NCI-H1930 (cell line): ENCODE data around the gene CABLES1.
"Not testable (repeated sequence)": the region's sequence is repeated elsewhere in the genome, so short reads cannot be mapped to it uniquely, and the experiment has no call there.

ENCODE experiments used
- DNase-seq, 2 experiments: peaks; one replicate each; lab custom pipeline; 2025; lab: John Stamatoyannopoulos, UW

Gene CABLES1

DNA sequence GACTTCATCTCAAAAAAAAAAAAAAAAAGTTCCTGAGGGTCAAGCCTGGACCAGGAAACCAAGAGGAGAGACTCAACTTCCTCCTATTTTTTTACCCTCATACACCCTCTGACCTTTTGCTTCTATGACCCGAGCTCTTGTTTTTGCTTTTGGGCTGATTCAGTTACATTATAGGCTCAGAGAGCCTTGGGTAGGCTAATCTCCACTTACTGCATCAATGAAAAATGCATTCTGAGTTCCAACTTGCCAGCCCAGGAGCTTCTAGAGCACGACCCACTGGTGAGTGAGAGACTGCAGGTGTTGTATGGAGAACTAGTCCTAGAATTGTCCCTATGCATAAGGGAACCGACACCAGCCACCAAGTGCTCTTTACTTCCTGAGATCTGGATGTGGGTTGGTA lies 91.1 kb downstream of the CABLES1 start:
- no peak for DNase-seq

DNA sequence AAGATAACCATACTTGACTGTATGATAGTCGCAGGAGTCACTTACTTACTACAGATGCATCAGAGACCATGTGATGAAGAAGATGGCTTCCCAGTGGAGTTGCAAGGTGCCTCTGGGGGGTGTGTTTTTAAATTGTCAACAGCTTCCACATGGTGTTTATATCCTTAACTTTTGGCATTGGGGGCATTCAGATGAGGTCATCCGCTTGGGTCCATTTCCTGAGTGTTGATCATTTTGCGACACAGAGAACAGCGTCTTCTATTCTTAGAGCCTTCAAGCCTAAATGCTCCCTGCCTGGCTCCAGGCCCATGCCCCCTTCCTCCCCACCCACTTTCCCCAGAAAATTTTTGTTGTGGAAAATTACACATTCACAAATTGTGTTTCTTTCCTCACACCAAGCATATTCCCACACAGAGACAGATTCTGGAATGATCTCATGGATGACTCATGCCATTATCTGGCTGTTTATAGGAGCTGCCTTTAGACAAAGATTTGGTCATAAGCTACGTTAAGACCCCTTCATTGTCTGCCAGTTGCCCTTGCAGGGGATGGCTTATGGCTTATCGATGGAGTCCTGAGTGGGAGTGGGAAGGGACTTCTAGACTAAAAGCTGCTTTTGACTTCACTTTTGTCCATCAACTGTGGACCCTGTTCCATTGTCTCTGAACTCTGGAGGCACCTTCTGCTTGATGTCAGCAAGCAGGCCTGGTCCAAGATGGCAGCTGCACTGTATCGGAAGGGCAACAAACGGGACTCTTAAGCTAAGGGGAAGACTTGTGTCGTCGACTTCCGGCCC lies 91.8 kb downstream of the CABLES1 start:
- DNase-seq = no peak

DNA sequence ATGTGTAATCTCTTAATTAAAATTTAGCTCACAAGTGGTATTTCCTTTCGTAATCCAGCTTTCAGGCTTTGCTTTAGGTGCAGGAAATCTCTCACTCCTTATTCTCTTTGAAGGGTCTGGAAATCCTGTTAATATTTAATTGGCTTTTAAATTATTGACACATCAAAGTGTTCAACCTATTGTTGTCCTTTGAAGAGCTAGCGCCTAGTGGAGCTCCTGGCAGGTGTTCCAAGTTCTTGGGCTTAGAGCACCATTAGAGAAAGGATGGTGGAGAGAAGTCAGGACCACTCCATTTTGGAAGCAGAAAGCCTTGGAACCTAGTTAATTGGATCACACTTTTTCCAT lies 92.4 kb downstream of the CABLES1 start:
- no peak for DNase-seq

DNA sequence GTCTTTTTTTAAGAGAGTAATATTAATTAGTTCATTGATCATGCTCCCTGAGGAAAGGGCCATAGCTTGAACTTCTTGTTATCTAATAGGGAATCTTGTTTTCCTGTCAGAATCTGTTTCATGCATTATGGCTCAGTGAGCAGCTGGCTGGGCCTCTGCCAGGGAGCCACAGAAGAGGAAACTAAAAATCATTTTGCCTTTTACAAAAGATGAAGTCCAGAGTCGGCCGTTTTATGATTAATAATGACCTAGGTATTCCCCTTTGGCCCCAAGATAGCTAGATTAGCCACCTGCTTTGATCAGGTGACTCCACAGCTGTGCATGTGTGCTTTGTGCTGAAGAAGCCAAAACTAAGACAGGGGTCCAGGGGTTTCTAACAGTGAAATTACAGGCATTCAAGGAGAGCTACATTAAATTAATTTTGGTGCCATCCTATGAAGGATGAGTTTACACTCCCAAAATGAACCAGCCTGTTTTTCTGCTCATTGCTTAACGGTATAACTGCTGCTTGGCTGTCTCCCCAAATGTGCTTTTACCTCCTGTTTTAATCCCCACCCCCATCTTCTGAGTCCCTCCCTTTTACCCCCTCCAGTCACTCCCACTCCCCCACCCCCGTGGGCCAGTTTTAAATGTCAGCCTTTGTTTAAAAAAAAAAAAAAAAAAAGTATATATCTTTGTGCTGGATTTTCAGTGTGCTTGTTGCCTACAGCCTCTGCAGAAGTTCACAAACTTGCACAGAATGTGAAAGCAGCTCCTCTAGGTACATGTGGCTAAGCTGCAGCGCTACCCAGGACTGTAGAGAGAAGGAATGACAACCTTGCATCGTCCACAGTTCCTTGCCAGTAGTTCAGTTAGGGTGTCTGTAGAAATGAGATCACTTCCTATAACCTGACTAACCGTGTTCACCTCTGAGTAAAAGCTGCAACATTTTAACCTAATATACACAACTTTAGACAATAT lies 93.1 kb downstream of the CABLES1 start:
- no peak for DNase-seq

DNA sequence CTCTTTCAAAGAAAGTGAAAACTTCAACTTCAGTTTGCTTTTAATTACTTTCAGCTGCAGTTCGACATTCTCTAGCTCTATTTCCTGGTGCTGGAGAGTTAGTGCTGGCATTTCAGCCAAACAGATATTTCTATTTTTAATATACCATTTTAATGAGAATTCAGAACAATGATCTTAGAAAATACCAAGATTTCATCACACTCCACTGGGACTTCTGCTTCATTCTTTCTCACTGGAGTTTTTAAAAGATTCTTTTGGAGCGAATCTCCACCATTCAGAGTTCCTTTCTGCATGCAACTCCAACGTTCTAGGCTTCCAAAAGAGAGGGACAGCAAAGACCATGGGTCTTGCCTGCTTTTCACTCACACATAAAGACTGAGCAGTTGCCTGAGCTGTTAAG lies 94.2 kb downstream of the CABLES1 start:
- DNase-seq = no peak

DNA sequence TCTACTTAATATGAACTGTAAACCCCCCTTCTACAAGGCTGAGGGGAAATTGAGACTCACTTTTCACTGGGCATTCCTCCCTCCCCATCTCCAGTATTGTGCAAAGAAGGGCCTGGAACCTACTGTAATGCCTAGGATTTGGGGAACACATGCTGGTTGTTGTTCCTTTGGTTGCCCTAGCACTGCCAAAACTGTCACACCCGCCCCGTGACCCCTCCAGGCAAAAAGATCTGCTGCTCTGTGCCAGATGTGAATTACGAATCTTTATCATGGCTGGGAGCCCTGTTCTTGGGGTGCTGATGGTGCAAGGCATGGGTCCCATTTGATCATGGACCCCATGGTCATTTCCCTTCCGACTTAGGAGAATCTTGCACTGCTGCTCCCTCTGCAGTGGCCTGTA lies 95.4 kb downstream of the CABLES1 start:
- DNase-seq = no peak

DNA sequence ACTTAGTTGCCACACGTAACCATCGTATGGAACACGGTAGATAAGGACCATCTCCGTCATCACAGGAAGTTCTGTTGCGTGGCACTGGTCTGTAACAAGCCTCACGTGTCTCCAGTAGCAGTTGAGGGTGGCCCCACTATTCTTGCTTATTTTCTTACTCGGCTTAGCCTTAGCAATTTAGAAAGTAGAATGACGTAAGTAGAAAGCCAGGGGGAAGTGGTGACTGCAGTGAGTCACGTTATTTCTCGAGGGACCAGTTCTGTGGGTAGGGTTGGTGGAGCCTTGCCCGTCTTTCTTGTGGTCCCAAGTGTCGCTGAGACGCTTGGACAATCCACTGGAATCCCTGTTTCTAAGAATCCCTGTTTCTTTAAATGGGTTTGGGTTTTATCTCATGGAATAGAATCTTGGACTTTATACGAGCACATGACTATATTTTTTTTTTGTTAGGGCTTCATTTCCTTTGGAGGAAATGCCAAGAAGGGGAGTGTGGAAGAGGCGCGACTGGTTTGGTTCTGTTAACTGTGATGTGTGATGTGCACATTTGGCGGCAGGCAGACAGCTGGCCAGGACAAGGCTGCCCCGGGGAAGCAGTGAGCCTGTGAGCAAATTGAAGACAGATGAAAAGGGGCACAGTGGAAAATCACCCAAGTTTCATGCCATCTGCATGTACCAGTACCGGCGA lies 96.2 kb downstream of the CABLES1 start:
- DNase-seq = no peak

DNA sequence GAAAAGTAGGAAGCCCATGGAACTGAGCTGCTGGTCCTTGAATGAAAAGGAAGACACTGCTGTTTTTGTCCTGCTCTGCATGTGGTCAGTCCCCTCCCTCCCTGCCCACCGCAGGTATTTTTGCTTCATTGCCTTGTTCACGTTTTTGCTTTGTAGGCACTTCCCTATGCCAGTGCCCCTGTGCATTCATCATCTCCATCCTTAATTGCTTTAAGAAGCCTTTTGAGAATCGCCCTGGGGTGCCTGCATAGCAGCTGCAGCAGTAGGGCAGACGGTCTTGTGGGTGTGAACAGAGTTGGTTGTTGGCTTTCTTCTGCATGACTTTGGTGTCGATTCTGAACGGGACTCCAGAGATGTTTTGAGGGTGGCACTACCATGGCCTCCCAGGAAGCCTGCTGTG lies 97.0 kb downstream of the CABLES1 start:
- DNase-seq = no peak

DNA sequence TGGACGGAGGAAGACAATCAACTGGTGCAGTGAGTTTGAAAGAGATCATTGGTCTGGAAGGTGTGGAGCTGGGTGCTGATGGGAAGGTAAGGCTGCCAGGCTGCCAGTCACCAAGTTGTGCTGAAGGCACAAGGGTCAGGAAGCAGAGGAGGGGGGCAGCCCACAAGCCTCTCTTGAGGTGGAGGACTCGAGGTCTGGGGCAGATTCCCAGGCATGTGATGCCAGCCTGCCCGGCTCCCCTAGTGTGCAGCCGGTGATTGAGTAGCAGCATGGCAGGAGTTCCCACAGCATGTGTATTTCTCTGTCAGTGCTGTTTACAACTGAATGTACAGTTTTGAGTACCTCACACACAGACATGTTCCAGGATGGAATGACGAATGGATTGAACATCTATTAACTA lies 99.3 kb downstream of the CABLES1 start:
- DNase-seq = no peak

DNA sequence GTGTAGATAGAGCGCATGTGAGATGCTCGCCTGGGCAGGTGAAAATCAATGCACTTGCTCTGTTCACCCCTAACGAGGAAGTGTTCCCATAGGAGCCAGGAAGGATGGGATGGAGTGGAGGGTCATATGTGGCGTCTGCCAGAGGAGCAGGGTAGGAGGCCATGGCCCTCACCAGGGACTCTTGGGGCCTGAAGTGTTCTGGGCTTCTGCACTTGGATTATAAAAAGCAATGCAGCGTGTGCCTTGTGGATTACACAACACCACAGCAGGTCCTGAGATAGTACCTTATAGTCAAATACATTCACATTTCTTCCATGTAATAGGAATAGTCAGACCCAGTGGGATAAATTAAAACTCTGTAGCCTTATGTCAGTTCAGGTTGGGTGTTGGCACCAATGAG lies 100.1 kb downstream of the CABLES1 start:
- no peak for DNase-seq

DNA sequence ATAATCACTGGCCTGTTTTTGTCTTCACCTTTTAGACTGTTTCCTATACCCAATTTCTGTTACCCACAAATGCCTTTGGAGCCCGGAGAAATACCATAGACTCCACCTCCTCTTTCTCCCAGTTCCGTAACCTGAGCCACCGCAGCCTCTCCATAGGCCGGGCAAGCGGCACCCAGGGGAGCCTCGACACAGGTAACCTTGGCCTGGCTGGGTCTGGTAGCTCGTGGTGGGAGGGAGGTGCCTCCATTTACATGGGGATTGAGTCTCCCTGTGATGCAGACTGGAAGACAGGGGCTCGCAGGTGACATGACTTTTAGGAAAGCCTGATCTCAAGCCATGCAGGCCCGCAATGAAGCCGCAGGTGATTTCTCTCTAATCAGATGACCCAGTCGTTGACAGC lies 100.6 kb downstream of the CABLES1 start:
- DNase-seq = no peak

DNA sequence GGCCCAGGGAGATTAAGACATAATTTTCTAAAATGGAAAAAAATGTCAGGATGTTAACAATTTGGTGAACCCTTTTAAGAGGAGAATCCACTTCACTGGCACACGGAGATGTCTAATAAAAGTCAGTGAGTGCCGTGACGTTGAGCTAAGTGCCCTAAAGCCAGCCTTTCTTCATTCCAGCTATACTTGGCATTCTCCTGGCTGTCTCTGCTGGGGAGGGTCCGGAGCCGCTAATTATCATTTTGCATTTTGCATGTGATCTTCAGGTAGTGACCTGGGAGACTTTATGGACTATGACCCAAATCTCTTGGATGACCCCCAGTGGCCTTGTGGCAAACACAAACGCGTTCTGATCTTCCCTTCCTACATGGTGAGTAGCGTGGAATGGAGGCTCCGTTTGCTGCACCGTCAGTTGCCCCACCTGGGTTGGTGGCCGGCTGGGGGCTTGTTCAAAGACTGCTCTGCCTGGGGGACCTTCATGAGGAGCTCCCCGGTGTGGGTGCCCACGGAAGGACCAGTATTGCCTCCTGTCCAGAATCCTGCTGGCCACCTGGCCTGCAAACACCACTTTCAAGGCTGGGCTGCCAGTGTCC lies 101.7 kb downstream of the CABLES1 start:
- no peak for DNase-seq

DNA sequence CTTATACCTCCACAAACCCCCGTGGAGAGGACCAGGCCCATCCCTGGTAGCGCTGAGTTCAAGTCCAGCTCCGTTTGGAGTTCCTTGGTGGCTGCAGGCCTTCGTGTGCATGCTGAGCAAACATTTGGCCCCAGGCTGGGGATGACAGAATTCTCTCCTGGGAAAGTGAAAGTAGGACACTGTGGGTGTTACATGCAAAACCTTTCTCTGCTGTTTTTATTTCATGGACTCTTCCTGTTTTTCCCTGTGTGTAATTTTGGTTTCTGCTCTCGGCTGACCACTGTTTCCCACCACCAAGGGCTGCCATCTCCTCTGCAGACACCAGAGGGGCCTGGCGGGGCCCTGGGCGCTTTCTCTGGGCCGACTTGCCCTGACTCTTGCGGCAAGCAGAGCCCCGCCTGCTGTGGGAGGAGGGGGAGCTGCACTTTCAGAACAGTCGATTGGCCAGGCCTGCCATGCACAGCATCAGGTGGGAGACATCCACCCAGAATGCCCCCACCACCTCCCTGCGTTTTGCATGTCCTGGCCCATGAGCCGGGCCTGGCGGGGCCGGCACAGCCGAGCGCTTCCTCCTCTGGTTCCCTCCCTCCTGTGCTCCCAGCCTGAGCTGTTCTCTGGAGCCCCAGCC lies 102.4 kb downstream of the CABLES1 start:
- no peak for DNase-seq

DNA sequence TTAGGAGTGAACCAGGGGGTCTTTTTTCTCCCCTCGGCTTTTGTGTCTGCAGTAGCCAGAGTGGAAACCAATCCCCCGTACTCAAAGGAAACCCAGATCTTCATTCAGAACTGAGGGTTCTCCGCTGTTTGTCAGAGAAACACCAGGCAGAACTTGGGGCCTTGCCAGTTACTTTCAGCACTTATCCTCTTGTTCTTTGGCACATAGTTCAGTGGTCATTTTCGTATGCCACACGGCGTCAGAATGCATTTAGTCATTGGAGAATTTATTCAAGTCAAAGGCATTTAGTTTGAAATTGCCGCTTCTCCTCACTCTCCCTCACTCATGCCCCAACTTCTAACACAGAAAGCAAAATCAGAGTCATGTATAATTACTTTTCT lies 102.9 kb downstream of the CABLES1 start:
- DNase-seq = no peak

DNA sequence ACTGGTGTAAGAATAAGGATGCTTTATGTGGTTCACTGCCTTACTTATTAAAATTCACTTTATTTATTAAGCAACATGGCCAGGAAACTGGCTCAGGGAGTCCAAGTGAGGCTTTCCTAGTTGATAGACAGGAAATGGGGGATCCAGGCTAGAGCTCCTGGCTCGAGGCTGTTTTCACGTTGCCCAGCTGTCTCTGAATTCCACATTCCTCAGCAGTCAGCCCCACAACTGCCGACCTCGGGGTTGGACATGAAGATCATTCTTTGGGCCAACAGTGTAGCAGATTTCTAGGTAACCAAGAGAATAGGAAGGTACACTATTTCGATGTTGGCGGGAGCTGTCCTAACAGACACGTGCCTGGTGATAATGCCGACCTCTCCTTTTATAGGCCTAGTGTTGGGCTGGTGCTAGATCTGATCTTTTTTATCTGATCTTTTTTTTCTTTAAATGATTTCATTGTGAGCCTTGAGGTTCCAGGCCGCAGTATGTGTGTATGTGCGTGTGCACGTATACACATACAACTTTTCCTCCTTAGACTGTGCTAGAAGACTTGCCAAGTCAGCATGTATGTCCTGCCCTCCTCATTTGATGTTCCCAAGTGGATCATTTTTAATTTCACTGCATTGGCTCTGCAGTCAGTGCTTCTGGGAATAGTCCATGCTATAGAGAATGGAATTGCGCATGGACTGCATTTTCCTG lies 103.5 kb downstream of the CABLES1 start:
- DNase-seq = no peak

DNA sequence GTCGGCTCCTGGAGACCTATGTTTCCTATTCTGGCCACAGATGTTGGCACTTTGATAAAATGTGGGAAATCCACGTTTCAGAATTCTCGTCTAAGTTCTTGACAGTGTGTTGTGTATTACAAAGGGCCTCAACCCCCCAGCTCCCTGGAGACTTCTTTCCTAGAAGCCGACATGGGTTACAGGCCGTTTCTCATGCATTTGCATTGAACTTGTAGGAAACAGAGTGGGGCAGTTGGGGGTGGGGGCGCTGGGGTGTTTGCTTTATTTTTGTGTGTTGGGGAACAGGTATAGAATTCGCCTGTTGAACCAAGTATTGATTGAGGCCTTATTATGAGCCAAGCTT lies 104.0 kb downstream of the CABLES1 start:
- no peak for DNase-seq

DNA sequence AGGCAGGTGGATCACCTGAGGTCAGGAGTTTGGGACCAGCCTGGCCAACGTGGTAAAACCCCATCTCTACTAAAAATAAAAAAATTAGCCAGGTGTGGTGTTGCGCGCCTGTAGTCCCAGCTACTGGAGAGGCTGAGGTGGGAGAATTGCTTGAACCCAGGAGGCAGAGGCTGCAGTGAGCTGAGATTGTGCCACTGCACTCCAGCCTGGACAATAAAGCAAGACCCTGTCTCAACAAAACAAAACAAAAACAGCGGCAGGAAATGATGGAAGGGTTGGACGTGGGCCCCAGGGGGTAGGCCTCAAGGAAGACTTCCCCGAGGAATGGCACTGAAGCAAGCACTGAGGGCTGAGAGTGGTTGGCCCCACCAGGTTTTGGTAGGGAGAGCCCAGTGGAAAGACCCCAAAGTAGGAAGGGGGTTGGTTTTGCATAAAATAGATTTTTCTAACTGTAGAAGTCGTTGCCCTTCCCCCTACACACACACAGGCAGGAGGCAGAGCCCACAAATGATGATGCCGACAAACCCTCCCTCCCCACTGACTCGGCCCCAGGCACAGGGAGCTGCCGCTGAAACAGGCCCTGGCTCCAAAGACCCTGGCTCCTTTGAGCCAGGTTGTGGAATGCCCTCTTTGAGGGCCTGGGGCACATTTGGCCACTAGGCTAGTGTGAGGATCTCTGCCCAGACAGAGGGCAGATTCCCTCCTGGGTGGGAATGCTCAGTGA lies 104.8 kb downstream of the CABLES1 start:
- DNase-seq = no peak

DNA sequence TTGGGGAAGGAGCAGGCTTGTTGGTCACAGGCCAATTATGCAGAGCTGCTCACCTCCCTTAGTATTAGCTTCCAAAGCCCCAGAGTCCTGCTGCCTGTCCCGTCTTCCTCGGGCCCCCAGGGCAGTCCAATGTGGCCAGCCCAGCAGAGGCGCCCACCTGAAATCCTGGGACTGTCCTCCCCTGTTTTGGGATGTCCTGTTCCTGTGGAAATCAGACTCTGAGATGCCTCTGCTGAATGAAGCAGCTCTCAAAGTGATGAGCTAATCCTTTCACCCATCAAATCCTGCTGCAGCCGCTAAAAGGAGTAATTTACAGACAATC lies 105.3 kb downstream of the CABLES1 start:
- DNase-seq = no peak

DNA sequence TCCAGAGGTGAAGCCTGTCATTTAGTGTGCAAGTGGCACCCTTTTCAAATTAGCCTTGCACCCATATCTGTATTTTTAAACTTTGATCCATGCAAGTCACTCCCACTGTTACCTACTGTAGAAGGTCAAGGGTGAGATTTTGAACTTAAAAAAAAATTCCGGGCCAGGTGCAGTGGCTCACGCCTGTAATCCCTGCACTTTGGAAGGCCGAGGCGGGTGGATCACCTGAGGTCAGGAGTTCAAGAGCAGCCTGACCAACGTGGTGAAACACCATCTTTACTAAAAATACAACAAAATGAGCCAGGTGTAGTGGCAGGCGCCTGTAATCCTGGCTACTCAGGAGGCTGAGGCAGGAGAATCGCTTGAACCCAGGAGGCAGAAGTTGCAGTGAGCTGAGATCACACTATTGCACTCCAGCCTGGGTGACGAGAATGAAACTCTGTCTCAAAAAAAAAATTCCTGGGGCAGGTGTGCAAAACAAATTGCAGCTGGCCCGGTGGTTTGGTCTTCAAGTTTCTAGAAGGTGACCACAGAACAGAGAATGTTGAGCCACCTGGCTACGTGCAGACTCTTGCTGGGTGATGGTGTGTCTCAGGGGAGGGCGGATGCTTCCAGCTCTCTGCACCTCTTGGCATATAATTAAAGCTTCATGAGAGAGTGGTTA lies 106.7 kb downstream of the CABLES1 start:
- not testable (repeated sequence) for DNase-seq

DNA sequence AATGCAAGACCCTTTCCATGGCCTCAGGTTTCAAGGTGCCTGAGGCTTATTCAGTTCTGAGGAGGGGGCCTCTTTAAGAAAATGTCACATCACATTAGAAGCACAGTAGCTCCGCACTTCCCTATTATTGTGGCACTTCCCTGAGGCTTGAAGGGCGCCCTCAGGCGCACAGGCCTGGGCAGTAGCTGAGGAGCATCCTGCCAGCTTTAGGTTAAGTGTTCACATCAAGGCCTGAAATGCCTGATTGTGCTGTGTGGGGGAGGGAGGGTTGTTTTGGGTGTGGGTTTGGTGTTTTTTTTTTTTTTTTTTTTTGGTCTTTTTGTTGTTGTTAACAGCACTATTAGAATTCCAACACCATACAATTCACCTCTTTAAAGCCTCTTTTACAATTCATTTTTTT lies 107.9 kb downstream of the CABLES1 start:
- no peak for DNase-seq
